Measurements from ENCODE around the gene UGT1A7. TPM values are rescaled to one million over a fixed set of nuclear protein-coding genes. Genes with fewer than 3 reads are reported as not detected.

The UGT1A7 gene
- total RNA-seq, 1 donor from 2014 or later, result not detected

GRCh38 chr2:233668605-233669260, 13.0 kb upstream of the UGT1A7 start:
- no peaks in the 10 kb centered on the region for H3K4me1 Mint-ChIP-seq (ENCODE audit: low read depth)
- H3K36me3 Mint-ChIP-seq (ENCODE audit: low read depth), result no peaks in the 10 kb centered on the region
- H3K27me3 Mint-ChIP-seq (ENCODE audit: insufficient read depth), result peaks cover 8% of the 10 kb centered on the region
- no peaks in the 10 kb centered on the region for H3K9me3 Mint-ChIP-seq
- DNase-seq (ENCODE audit: low spot score), result no peak
- H3K4me3 Mint-ChIP-seq, result no peak overlapping the region
- intact Hi-C loops (cut with micrococcal nuclease), result no loop called here
- no peak overlapping the region for H3K27ac Mint-ChIP-seq

- Mint-ChIP-seq H3K4me3 (no peak within 1 kb of the TSS), H3K36me3 (ENCODE audit: low read depth) (no peaks in the 10 kb centered on the region), H3K27me3 (ENCODE audit: insufficient read depth) (peaks cover 6% of the 10 kb centered on the region), H3K27ac (no peak within 1 kb of the TSS), H3K9me3 (no peaks in the 10 kb centered on the region), H3K4me1 (ENCODE audit: low read depth) (no peaks in the 10 kb centered on the region)
- intact Hi-C loops (cut with micrococcal nuclease), result no loop called here
- DNase-seq (ENCODE audit: low spot score), result no peak
These were observed 10.2 kb upstream of the UGT1A7 start, which contains the start of gene UGT1A9 for GRCh38 chr2:233671290-233672161. UGT1A9 (plus strand) TSS chr2:233671898; CDS start chr2:233671935, 37 bp downstream.

- no peaks in the 10 kb centered on the region for H3K36me3 Mint-ChIP-seq (ENCODE audit: low read depth)
- no peak overlapping the region for H3K4me3 Mint-ChIP-seq
- H3K27me3 Mint-ChIP-seq (ENCODE audit: insufficient read depth), result peaks cover 9% of the 10 kb centered on the region
- no peak overlapping the region for H3K27ac Mint-ChIP-seq
- no peaks in the 10 kb centered on the region for H3K9me3 Mint-ChIP-seq
- no peak for DNase-seq (ENCODE audit: low spot score)
- no peaks in the 10 kb centered on the region for H3K4me1 Mint-ChIP-seq (ENCODE audit: low read depth)
- intact Hi-C loops (cut with micrococcal nuclease), result no loop called here
These were observed 8.8 kb upstream of the UGT1A7 start for GRCh38 chr2:233672886-233673285.

- Mint-ChIP-seq H3K27ac (no peak overlapping the region), H3K36me3 (ENCODE audit: low read depth) (no peaks in the 10 kb centered on the region), H3K4me1 (ENCODE audit: low read depth) (no peaks in the 10 kb centered on the region), H3K4me3 (no peak overlapping the region), H3K27me3 (ENCODE audit: insufficient read depth) (peaks cover 4% of the 10 kb centered on the region), H3K9me3 (no peaks in the 10 kb centered on the region)
- intact Hi-C loops (cut with micrococcal nuclease), result no loop called here
- DNase-seq (ENCODE audit: low spot score), result no peak
These were observed 7.8 kb upstream of the UGT1A7 start for GRCh38 chr2:233673896-233674295.

- no peaks in the 10 kb centered on the region for H3K4me1 Mint-ChIP-seq (ENCODE audit: low read depth)
These were observed 7.4 kb upstream of the UGT1A7 start for GRCh38 chr2:233674314-233674713.

GRCh38 chr2:233674995-233675394, 6.7 kb upstream of the UGT1A7 start:
- no peaks in the 10 kb centered on the region for H3K36me3 Mint-ChIP-seq (ENCODE audit: low read depth)

More at GRCh38 chr2:233674314-233674713, 7.4 kb upstream of the UGT1A7 start:
- no peak for DNase-seq (ENCODE audit: low spot score)
- Mint-ChIP-seq H3K9me3 (no peaks in the 10 kb centered on the region), H3K36me3 (ENCODE audit: low read depth) (no peaks in the 10 kb centered on the region), H3K27me3 (ENCODE audit: insufficient read depth) (peaks cover 4% of the 10 kb centered on the region), H3K27ac (no peak overlapping the region), H3K4me3 (no peak overlapping the region)
- intact Hi-C loops (cut with micrococcal nuclease), result no loop called here

GRCh38 chr2:233676046-233676445, 5.7 kb upstream of the UGT1A7 start:
- Mint-ChIP-seq H3K27me3 (ENCODE audit: insufficient read depth) (peaks cover 4% of the 10 kb centered on the region), H3K9me3 (no peaks in the 10 kb centered on the region), H3K4me3 (no peak overlapping the region), H3K27ac (no peak overlapping the region), H3K4me1 (ENCODE audit: low read depth) (no peaks in the 10 kb centered on the region), H3K36me3 (ENCODE audit: low read depth) (no peaks in the 10 kb centered on the region)
- no peak for DNase-seq (ENCODE audit: low spot score)
- intact Hi-C loops (cut with micrococcal nuclease), result no loop called here

More at GRCh38 chr2:233674995-233675394, 6.7 kb upstream of the UGT1A7 start:
- Mint-ChIP-seq H3K4me3 (no peak overlapping the region), H3K9me3 (no peaks in the 10 kb centered on the region), H3K27ac (no peak overlapping the region), H3K4me1 (ENCODE audit: low read depth) (no peaks in the 10 kb centered on the region), H3K27me3 (ENCODE audit: insufficient read depth) (peaks cover 4% of the 10 kb centered on the region)
- intact Hi-C loops (cut with micrococcal nuclease), result no loop called here
- DNase-seq (ENCODE audit: low spot score), result no peak

- H3K4me1 Mint-ChIP-seq (ENCODE audit: low read depth), result no peaks in the 10 kb centered on the region
These were observed 2.5 kb upstream of the UGT1A7 start for GRCh38 chr2:233679196-233679595.

GRCh38 chr2:233680361-233681045, 1.2 kb upstream of the UGT1A7 start:
- Mint-ChIP-seq H3K27ac (no peak overlapping the region), H3K36me3 (ENCODE audit: low read depth) (no peaks in the 10 kb centered on the region), H3K4me1 (ENCODE audit: low read depth) (no peaks in the 10 kb centered on the region), H3K4me3 (no peak overlapping the region), H3K27me3 (ENCODE audit: insufficient read depth) (peaks cover 4% of the 10 kb centered on the region), H3K9me3 (no peaks in the 10 kb centered on the region)
- intact Hi-C loops (cut with micrococcal nuclease), result no loop called here
- DNase-seq (ENCODE audit: low spot score), result no peak

More at GRCh38 chr2:233679196-233679595, 2.5 kb upstream of the UGT1A7 start:
- H3K27me3 Mint-ChIP-seq (ENCODE audit: insufficient read depth), result peaks cover 4% of the 10 kb centered on the region
- DNase-seq (ENCODE audit: low spot score), result no peak
- H3K9me3 Mint-ChIP-seq, result no peaks in the 10 kb centered on the region
- no peaks in the 10 kb centered on the region for H3K36me3 Mint-ChIP-seq (ENCODE audit: low read depth)
- intact Hi-C loops (cut with micrococcal nuclease), result no loop called here
- H3K27ac Mint-ChIP-seq, result no peak overlapping the region
- no peak overlapping the region for H3K4me3 Mint-ChIP-seq

GRCh38 chr2:233684640-233685039, 2.9 kb downstream of the UGT1A7 start:
- no peak for DNase-seq (ENCODE audit: low spot score)
- intact Hi-C loops (cut with micrococcal nuclease), result no loop called here
- Mint-ChIP-seq H3K36me3 (ENCODE audit: low read depth) (no peaks in the 10 kb centered on the region), H3K9me3 (no peaks in the 10 kb centered on the region), H3K27me3 (ENCODE audit: insufficient read depth) (peaks cover 6% of the 10 kb centered on the region), H3K4me1 (ENCODE audit: low read depth) (no peaks in the 10 kb centered on the region), H3K4me3 (no peak overlapping the region), H3K27ac (no peak overlapping the region)

- Mint-ChIP-seq H3K27ac (no peak overlapping the region), H3K4me1 (ENCODE audit: low read depth) (no peaks in the 10 kb centered on the region)
- intact Hi-C loops (cut with micrococcal nuclease), result no loop called here
These were observed 5.2 kb downstream of the UGT1A7 start for GRCh38 chr2:233686928-233687327.

GRCh38 chr2:233688341-233688740, 6.6 kb downstream of the UGT1A7 start:
- Mint-ChIP-seq H3K9me3 (no peaks in the 10 kb centered on the region), H3K4me3 (no peak overlapping the region), H3K27ac (no peak overlapping the region), H3K36me3 (ENCODE audit: low read depth) (no peaks in the 10 kb centered on the region), H3K27me3 (ENCODE audit: insufficient read depth) (peaks cover 10% of the 10 kb centered on the region), H3K4me1 (ENCODE audit: low read depth) (no peaks in the 10 kb centered on the region)
- no peak for DNase-seq (ENCODE audit: low spot score)
- intact Hi-C loops (cut with micrococcal nuclease), result no loop called here

More at GRCh38 chr2:233686928-233687327, 5.2 kb downstream of the UGT1A7 start:
- H3K27me3 Mint-ChIP-seq (ENCODE audit: insufficient read depth), result peaks cover 10% of the 10 kb centered on the region
- H3K4me3 Mint-ChIP-seq, result no peak overlapping the region
- H3K9me3 Mint-ChIP-seq, result no peaks in the 10 kb centered on the region
- DNase-seq (ENCODE audit: low spot score), result no peak
- no peaks in the 10 kb centered on the region for H3K36me3 Mint-ChIP-seq (ENCODE audit: low read depth)

GRCh38 chr2:233689031-233689430, 7.3 kb downstream of the UGT1A7 start:
- Mint-ChIP-seq H3K9me3 (no peaks in the 10 kb centered on the region), H3K4me1 (ENCODE audit: low read depth) (no peaks in the 10 kb centered on the region), H3K27me3 (ENCODE audit: insufficient read depth) (peaks cover 13% of the 10 kb centered on the region), H3K36me3 (ENCODE audit: low read depth) (no peaks in the 10 kb centered on the region), H3K4me3 (no peak overlapping the region), H3K27ac (no peak overlapping the region)
- intact Hi-C loops (cut with micrococcal nuclease), result no loop called here
- no peak for DNase-seq (ENCODE audit: low spot score)
